SW480 (cell line): Measurements from ENCODE around the gene CAPN12.
A peak's percentile ranks its signal among the peaks of the same experiment; 100 is the strongest.

Experiments
- DNase-seq: peaks from one replicate; pipeline ENCODE4 v3.0.0-alpha.2; 2016; ENCODE audit warnings: low spot score

CAPN12 gene

DNA sequence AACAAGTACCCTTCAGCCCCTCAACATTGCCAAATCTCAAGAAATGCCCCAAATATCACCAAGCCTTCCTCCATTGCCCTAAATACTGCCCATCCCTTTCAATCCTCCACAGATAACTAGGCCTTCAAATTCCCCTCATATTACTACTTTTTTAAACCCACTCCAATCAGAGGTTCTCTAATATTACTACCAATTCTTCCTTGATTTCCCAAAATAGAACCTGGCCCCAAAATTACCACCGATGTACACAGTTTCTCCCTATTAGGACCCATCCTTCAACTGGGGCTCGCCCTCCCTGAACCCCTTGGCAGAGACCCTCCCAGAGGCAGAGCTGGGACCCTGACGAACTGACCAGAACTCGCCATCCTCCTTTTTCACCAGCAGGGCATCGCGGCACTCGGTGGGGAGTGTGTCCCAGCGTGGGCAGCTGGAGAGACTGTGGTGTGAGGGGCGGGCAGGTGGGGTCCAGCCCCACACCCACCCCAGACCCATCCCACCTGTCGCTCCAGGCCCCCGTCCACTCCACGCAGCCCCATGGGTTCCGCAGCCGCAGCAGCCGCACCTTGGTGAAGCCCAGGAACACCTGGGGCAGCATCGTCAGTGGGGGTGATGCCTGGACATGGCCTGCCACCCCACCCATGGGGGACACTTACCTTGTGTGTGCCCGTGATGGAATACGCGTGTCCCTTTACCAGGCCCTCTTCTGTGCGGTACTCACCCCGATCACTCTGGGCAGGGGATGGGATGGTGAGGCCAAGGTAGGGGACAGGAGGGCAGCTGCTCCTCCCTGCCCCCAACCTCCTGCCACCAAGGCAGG, 6.1 kb downstream of the CAPN12 start:
- no peak for DNase-seq

DNA sequence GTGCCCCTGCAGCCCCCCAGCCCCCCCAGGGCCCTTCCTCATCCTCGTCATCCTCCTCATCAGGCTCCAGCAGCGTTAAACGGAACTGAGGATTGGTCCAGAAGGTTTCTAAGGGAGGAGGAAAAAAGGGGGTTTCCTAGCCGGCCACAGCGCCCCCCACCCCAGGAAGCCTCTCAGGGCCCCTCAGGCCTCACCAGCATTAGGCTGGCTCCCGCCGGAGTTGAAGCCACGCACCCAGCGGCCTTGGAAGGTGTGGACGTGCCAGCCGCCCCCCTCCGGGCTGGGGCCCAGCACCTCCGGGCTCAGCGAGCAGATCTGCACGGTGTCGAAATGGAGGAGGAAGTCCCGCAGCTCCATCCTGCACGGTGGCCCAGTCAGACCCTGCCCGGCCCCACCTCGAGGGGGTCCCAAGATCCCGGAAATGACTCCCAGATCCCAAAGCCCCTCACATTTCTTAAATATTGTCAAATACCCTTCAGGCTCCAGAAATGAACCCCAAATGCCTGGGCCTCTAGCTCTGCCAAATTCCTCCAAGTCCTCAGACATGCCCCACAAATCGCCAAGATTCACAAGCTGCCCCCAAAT, 6.9 kb downstream of the CAPN12 start:
- DNase-seq: no peak

DNA sequence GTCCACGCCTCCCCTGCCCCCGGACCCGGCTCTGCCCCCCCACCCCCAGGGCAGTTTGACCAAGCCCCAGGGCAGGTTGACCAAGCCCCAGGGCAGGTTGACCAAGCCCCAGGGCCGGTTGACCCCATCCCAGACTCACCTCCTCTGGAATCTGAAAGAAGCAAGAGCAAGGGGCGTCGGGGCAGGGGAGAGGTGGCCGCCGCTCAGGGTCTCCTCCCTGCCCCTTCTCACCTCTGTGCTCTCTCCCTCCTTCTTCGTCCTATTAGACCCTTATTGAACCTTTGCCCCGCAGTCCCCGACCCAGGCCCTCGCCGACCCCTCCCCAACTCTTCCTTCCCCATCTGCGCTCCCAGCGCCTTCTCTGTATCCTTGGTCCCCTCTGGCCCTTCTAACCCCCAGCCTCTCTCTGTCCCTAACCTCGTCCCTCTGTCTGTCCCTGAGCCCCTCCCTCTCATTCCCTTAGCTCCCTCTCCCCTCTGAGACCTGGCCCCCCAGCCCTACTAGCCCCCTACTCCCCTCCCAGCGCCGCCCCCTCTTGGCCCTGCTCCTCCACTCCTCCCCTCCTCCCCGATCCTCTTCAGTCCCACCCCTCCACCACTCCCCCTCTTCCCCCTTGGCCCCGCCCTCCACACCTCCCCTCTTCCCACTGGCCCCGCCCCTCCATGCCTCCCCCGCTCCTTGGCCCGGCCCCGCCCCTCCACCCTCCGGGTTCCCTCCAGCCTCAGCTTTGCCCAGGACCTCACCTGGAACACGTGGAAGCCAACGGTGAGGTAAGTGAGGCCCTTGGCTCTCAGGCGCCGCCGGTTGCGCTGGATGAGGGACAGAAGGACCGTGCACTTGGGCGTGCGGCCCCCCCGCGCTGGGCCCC, 7.6 kb downstream of the CAPN12 start:
- peak; percentile 55 for DNase-seq

DNA sequence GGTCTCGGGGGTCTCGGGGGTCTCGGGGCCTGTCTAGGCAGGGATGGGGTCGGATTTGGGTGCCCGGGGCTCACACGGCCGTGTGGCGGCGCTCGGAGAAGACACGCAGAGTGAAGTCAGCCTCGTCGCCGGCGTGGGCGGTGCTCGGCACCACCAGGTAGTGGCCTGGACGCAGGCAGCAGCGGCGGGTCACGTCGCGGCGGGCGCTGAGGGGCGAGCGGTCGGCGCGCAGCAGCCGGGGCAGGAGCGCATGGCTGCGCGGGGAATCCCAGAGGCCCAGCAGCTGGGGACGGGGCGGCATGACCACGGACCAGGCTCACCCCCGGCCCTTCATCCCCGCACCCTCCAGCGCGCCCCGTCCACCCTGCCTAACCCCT, 8.2 kb downstream of the CAPN12 start:
- peak; percentile 84 for DNase-seq

DNA sequence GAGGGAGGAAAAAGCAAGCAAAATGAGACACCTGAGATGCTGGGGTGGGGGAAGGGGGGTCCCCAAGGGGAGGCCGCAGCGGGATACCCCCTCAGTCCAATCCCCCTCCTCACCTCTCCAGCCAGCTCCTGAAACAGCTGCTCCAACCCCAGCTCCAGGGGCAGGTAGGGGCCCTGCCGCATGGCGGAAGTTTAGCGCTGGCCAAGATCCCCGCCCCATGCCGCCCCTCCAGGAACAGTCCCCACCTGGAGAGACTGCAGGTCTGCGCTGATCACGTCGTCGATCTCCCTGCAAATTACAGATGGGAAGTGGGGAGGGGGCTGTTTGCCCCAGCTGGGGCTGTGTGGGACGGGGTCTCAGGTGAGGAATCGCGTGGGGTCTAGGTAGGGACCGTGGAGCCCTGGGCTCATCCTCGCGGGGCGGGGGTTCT, 9.0 kb downstream of the CAPN12 start:
- DNase-seq: peak; percentile 85

DNA sequence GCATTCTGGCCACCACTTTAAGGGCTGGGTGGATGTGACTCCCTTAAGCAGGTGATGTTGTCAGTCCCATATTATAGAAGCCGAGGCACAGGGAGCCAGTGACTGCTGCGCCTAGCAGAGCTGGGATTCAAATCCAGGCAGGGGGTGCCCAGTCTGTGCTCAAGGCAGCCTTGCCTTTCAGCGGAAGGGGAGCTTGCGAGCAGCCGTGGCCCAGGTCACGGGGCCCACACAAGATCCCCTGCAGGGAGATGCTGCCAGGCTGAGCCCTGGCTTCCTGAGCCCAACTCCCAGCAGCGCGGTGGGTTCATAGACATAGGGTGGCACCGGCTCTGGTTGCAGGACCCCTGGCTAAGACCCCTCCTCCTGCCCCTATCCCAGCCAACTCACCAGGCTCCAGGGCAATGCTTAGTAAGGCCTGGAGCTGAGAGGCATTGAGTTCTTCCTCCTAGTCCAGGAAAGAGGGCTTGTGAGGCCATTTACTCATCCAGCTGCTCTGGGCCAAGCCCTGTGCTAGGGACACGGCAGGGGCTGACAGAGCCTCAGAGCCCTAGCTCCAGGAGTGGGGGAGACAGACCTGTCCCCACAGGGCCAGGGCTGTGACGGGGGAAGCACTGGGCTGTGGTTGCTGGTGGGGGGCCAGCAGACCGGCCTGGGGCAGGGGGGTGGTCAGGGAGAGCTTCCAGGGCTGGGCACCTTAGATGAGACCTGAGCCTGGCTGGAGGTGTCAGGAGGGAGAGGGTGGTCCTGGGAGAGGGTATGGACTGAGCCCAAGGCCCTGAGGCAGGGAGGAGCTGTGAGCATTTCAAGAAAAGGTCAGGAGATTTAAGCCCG, 9.6 kb downstream of the CAPN12 start:
- DNase-seq: peak; percentile 92

DNA sequence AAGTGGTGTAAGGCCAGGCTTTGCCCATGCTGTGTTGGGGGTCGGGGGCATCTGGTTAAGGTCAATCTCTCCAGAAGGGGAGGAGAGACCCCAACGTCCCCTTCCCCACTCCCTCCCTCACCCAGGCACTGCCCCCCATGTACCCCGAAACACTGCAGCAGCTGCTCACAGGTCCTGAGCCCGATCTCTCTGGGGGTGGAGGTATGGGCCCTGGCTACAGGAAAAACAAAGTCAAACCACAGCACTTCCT, 10.2 kb downstream of the CAPN12 start:
- DNase-seq: no peak

DNA sequence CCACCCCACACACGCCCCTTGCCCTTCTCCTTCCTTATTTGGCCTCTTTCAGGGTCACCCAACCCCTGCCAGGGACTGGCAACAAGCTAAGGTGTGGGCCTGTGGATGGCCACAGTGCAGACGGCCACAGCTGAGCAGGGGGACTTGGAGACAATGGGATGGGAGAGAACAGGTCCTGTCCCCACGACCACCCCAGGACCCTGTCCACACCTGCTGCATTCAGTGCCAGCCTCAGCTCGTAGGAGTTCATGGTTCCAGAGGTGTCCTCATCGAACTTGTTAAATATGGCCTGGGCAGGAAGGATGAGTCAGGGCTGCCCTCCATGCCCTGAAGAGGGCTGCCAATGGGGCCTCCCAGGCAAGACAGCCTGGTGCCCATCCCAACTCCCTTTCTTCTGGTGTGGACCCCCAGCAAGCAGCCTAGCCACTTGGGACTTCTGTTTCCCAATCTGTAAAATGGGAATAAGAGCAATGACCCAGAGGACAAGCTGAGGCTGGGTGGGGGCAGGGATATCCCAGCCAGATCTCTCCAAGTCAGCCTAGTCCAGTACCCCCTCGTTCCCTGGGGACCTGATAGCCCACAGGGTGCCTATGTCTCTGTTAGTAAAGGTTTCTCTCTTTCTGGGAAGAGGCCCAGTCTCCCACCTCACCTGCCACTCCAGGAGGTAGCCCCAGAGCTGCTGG, 10.6 kb downstream of the CAPN12 start:
- peak; percentile 73 for DNase-seq

DNA sequence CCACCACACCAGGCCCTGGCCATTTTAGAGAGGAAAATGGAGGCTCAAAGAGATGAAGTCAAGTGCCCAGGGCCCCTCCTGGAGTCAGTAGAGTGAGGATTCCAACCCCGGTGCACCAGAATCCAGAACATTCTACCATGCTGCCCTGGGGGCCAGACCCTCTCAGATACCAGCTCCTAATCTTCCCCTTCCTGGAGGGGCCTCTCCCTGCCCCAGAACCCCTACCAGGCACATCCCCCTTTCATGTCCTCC, 11.1 kb downstream of the CAPN12 start:
- DNase-seq: no peak

DNA sequence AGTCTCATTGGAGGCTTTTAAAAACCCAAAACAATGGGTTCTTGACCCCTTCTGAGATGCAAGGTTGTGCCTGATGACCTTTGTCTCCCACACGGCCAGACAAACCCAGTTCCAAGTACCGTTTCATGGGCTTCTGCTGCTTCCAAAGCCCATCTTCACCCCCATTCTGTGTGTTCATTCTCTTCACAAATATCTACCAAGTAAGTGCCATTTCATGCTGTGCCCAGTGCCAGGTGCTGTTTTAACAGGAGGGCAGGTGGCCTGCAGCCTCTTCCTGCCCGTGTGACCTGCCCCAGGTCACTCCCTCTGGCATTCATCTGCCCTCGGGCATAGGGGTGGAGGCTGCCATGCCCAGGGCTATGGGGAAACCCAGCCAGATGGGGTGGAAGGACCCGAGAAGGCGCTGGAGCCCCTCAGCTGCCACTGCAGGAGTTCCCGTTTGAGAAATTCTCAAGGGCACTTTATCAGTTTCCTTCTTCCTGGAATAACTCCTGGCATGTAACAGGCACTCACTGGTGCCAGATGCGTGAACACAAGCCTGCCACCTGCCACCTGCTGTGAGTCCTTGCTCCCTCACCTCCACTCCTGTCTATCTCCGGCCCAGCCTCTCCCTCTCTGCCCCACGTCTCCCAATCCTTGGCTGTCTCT, 12.5 kb downstream of the CAPN12 start:
- DNase-seq: no peak

DNA sequence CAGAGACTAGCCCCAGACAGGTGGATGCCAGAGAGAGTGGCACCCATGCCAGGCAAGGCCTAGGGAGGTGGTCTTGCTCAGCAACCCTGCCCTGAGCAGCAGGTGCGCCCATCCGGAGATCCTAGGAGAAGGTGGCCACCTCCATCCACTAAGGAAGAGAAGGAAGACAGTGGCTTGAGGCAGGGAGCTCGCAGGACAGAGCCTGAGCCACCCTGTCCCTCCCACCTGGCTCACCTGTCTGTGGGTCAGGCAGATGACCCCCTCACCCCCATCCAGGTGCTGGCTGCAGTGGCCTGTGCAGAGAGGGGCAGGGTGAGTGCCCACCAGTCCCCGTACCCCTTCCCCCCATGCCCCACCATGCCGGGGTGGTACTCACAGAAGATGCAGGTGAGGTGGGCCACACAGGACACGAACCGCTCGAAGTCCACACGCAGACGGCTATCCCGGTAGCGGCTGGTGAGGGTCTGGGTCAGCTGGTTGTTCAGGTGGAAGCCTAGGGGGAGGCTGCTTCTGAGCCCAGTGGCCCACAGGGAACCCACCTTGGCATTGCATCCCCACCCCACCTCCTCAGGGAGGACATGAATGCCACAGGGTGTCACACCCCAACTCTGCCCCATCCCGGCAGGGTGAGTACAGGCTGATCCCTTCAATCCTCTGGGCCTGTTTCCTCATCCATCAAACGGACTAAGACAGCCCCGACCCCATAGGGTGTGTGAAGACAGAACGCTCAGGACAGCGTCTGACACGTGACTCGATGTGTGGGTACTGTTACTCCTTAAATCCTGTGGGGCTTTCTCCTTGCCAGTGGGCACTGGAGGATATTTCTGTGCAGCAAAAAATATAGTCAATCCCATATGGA, 13.3 kb downstream of the CAPN12 start:
- no peak for DNase-seq

DNA sequence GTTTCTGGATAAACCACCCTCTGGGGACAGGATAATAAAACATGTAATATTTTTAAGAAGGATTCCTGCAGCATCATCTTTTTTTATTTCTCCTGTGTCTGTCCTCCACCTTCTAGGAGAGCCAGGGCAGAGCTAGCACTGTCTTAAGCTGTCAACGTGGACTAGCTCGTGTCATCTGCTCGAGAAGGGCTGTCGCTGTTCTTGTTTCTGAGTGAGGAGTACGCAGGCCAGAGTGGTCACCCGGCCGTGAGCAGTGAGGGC, 13.9 kb downstream of the CAPN12 start:
- no peak for DNase-seq

DNA sequence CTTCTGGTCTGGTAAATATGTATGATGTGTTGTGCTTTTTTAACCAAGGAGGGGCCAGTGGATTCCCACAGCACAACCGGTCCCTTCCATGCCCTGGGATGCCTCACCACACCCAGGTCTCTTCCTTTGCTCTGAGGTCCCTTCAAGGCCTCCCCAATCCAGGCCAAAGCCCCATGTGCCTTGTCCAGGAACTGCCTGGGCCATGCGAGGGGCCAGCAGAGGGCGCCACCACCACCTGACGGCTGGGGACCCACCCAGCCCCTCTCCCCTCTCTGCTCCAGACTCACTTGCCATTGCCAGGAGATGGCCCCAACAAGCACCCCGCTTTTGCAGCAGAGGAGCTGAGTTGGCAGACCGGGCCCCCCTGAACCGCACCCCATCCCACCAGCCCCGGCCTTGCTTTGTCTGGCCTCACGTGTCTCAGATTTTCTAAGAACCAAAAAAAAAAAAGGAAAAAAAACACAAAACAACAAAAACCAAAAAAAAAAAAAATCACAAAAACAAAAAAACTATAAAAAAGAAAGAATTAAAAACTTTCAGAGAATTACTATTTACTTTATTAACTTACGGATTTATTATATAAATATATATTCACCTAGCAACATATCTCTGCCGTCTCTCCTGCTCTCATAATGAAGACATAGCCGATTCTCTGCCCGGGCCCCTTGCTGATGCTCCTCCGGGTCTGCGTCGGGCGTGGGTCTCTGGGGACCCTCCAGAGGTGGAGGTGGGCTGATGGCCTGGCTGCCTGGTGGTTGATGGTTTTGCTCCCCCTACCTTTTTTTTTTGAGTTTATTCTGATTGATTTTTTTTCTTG, 14.4 kb downstream of the CAPN12 start:
- DNase-seq: peak; percentile 79

DNA sequence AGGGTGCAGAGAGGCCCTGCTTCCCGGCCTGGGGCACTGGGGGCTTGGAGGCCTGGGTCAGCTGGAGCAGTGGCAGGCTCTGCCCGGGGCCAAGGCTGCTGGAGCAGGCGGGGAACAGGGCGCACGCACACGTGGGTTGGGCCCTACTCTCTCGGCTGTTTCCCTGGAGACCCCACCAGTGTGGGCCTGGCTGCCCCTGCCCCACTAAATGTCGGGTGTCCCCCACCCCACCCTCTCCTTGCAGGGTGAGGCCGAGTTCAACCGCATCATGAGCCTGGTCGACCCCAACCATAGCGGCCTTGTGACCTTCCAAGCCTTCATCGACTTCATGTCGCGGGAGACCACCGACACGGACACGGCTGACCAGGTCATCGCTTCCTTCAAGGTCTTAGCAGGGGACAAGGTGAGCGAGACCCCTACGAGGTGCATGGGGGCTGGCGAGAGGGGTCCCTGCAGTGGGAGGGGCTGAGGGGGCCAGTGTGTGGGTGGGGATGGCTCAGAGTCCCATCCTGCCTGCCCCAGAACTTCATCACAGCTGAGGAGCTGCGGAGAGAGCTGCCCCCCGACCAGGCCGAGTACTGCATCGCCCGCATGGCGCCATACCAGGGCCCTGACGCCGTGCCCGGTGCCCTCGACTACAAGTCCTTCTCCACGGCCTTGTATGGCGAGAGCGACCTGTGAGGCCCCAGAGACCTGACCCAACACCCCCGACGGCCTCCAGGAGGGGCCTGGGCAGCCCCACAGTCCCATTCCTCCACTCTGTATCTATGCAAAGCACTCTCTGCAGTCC, 15.3 kb downstream of the CAPN12 start:
- DNase-seq: no peak

DNA sequence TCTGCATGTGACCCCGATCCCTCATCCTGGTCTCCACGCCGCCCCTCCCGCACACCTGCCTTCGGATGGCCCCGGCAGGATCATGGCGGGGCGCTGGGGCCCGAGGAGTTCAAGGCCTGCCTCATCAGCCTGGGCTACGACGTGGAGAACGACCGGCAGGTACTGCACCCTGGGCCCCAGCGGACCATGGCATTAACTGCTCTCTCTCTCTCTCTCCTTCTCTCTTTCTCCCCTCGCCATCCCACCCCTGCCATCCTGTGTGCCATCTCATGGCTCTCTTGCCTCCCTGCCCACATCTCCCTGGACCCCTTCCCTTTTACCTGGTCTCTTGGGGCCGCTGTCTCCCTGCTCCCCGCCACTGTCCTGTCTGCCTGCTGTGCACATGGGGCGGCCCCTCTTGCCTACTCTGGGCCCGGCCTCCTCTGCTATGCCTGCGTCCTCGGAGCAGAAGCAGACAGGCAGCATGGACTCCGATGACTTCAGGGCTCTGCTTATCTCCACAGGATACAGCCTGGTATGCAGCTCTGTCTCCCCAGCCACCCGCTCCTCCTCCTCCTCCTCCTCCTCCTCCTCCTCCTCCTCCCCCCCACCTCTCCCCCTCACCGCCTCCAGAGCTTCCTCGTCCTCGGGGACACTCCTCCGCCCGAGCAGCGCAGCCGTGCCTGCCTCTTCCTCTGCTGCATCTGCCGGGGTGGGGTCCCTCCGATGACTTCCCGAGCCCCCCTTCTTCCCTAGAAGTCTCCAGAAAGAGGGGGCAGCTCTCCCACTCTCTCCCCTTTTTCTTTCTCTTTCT, 16.2 kb downstream of the CAPN12 start:
- no peak for DNase-seq

DNA sequence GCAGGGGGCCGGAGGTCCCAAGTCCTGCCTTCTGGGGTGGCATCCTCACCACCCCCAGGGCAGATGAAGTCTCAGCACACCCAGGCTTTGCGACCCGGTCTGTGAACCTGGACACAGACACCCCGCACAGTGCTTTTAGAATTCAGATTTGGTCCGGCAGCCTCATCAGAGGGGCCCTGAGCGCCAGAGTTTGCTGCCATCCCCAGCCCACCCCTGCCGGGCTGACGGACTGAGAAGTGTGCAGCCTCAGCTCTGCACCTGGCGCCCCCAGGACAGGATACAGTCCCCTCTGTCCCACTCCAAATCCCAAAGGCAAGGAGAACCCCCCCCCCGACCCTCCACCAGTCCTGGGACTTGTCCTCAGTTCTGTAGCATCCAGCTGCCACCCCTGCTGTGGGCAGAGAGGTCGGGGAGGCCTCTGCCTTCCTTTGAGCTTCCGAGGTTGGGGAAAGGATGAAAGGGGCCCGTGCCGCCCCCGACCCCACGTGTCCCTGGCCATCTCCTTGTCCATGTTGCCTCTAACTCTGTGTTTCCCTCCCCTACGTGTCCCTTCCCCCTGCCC, 16.9 kb downstream of the CAPN12 start:
- no peak for DNase-seq

DNA sequence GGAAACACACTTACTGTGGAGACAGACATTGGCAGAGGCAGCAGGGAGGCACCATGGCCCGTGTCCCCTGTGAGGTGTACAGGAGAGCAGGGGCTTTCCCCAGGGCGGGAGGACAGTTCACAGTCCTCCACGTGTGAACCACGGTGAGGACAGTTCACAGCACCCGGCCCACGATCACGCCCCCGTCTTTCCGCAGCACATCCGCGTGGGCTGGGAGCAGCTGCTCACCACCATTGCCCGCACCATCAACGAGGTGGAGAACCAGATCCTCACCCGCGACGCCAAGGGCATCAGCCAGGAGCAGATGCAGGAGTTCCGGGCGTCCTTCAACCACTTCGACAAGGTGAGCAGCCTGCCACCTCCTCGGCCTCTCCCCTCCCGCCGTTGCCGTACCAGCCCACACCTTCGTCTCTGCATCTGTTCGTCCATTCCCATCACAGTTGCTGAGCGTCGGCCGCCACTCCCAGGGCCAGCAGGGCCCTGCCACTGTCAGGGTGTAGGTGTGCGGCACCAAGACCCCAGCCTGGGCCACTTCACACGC, 17.4 kb downstream of the CAPN12 start:
- no peak for DNase-seq

DNA sequence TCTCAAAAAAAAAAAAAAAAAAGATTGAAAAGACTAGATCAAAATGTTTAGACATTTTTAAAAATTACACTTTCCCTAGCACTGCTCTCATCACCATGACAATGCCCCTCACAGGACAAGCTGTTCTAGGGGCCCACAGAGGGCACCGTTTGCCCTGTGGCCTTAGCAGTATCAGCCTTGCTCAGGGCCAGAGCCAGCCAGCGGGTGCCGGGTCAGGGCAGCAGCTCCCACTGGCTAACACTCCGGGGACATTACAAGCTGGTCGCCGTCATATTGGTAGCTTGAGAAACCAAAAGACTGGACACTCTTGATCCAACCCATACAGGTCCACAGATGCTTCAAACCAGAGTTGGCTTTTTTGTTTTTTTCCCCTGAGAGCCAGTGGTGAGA, 18.0 kb downstream of the CAPN12 start:
- DNase-seq: no peak
